H1 (cell line): Measurements from ENCODE around the gene CACNG8. TPM values are rescaled to one million over a fixed set of nuclear protein-coding genes. Genes with fewer than 3 reads are reported as not detected.

Experiments used
- RFX5 ChIP-seq: IDR thresholded peaks from 2 replicates; pipeline ENCODE4 v1.6.1; 2011; ENCODE audit warnings: low read depth, low read length, improper control_type of control experiment, borderline replicate concordance
- SIRT6 ChIP-seq: IDR thresholded peaks from one replicate; pipeline ENCODE4 v1.7.1; 2012; ENCODE audit warnings: low read length, inconsistent platforms
- polyA plus RNA-seq, 7 experiments: library from polyadenylated mRNA; depleted of rRNA in 3 of 7; stranded (reverse) in 5 of 7; unstranded in 2 of 7; fragments of >200 nt in 5 of 7; fragments of 200-250 nt in 2 of 7; gene quantifications; 1 replicate in 5 of 7; 2 replicates in 1 of 7; 4 replicates in 1 of 7; pipeline versions ENCODE4 v1.2.1 to v1.2.3, GENCODE V29; 2011 to 2013; ENCODE audit warnings: missing spikeins in 2 of 7, mixed read lengths in 2 of 7
- total RNA-seq: library from RNA; stranded (reverse); fragmentation: NEBNext Ultra II Directional; extraction: Animal tissue kit (Norgen Biotek cat#: 25700); gene quantifications from 2 replicates; pipeline ENCODE4 v1.2.1, GENCODE V29; 2021

CACNG8 gene
- total and polyA plus RNA-seq, 2 of the 8 experiments (the other 6 are each of a cell fraction or from before 2014, with no cell fraction given), result 0.41 to 4.5 TPM

- TF ChIP-seq RFX5 (no peak), SIRT6 (no peak)
Observed at GRCh38 chr19:53988981-53989380, 26.2 kb downstream of the CACNG8 start (continued).
